H1 (cell line): Measurements from ENCODE around the gene TSPEAR. TPM values are rescaled to one million over a fixed set of nuclear protein-coding genes. Genes with fewer than 3 reads are reported as not detected.

Source experiments
- BCL11A ChIP-seq, 2 experiments: IDR thresholded peaks; one replicate each; pipeline ENCODE4 v1.6.1; 2011; ENCODE audit warnings: low read depth in 2 of 2, low read length in 2 of 2, mild to moderate bottlenecking in 2 of 2
- JUN ChIP-seq: IDR thresholded peaks from 2 replicates; pipeline ENCODE4 v1.6.1; 2011; ENCODE audit warnings: low read depth, mild to moderate bottlenecking, improper control_type of control experiment, low read length
- KDM1A ChIP-seq: fragments of 200-600, 300-600 bp; sonication (generic); IDR thresholded peaks from 2 replicates; pipeline ENCODE4 v1.7.1; 2016; ENCODE audit warnings: mild to moderate bottlenecking, low read length, borderline replicate concordance
- MAX ChIP-seq: IDR thresholded peaks from 2 replicates; pipeline ENCODE4 v1.6.1; 2012; ENCODE audit warnings: inconsistent platforms
- POU5F1 ChIP-seq: IDR thresholded peaks from 2 replicates; pipeline ENCODE4 v1.6.1; 2011; ENCODE audit warnings: low read depth, mild to moderate bottlenecking, low read length, moderate library complexity
- ZNF274 ChIP-seq: IDR thresholded peaks from 2 replicates; pipeline ENCODE4 v1.7.0; 2012; ENCODE audit warnings: low read length, borderline replicate concordance; ENCODE audit errors: extremely low read depth
- polyA plus RNA-seq, 7 experiments: library from polyadenylated mRNA; depleted of rRNA in 3 of 7; stranded (reverse) in 5 of 7; unstranded in 2 of 7; fragments of >200 nt in 5 of 7; fragments of 200-250 nt in 2 of 7; gene quantifications; 1 replicate in 5 of 7; 2 replicates in 1 of 7; 4 replicates in 1 of 7; pipeline versions ENCODE4 v1.2.1 to v1.2.3, GENCODE V29; 2011 to 2013; ENCODE audit warnings: missing spikeins in 2 of 7, mixed read lengths in 2 of 7
- total RNA-seq: library from RNA; stranded (reverse); fragmentation: NEBNext Ultra II Directional; extraction: Animal tissue kit (Norgen Biotek cat#: 25700); gene quantifications from 2 replicates; pipeline ENCODE4 v1.2.1, GENCODE V29; 2021

The TSPEAR gene
- total and polyA plus RNA-seq, 2 of the 8 experiments (the other 6 are each of a cell fraction or from before 2014, with no cell fraction given): 0.58 to 0.89 TPM

DNA sequence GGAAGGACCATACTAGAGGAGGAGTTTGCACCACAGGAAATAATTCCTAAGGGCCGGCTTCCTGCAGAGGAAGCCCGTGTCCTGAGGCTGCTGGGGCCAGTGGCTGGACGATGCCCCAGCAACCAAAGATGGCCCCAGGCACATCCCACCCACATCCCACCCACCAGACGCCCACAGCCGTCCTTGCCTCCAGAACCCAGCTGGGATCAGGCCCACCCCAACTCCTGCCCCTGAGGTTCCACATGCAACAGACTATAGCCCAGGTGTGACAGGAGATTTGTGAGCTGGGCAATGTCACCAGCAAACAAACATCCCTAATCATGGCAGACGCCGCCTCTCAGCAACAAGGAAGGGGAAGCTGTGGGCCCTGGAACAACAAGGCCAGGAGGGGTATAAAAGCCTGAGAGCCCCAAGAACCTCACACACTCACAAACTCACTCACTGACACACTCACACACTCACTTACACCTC is 84.7 kb downstream of the TSPEAR start, which contains the start of gene KRTAP10-9 (continued):
- TF ChIP-seq ZNF274 (no peak), MAX (no peak), BCL11A (IDR thresholded peaks at IDR 0.05; ENCODE audit: low read depth in 2 of 2, low read length in 2 of 2) (no peak), JUN (no peak), POU5F1 (no peak), KDM1A (no peak)
- TF ChIP-seq, all 59 proteins: peak for 0
